Activated CD4-positive, alpha-beta T cell treated with anti-CD3 and anti-CD28 coated beads, Interleukin-2, Interleukin-6, amounts not matched to agents 100 ng/mL and 50 ng/mL, durations not matched to agents 16 hours and 8 hours (primary cell): ENCODE results near the gene RUNDC3A.
A peak's percentile ranks its signal among the peaks of the same experiment; 100 is the strongest.

ENCODE experiments used
- DNase-seq: peaks from one replicate; pipeline ENCODE4 v3.0.0-alpha.2; 2020

The RUNDC3A gene

DNA sequence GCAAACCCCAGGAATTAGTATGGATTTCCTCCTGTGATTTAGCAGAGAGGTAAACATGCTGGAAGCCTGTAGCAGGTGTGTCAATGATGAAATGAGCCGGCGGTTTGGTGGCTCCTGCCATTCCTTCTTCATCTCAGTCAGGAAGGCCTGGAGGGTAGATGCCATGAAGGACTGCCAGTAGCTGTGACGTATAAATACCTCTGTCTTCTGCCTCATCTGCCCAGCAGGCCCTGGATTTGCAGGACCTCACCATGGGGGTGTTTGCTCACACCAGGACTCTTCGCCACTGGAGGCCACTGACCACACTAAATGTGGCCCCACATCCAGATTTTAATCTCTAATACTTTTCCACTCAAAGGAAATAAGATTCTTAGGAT lies 24.4 kb upstream of the RUNDC3A start:
- DNase-seq, result no peak

DNA sequence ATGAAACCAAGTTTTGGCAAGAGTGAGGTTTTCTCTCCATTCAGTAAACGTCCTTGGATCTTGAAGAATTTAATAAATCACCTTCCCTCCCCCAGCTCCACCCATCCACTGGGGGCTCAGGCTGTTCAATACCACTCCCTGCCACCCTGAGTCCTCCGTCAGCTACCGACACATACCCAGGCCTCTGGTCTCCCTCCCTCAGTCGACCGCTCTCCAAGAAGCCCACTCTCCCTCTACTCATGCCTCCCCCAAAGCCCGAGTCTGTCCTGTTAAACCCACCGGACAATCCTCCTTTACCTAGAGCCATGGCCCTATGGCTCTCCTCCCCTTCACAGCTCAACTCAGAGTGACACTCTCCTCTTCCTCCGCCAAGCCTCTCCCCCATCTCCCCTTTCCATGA lies 20.8 kb upstream of the RUNDC3A start:
- no peak for DNase-seq

DNA sequence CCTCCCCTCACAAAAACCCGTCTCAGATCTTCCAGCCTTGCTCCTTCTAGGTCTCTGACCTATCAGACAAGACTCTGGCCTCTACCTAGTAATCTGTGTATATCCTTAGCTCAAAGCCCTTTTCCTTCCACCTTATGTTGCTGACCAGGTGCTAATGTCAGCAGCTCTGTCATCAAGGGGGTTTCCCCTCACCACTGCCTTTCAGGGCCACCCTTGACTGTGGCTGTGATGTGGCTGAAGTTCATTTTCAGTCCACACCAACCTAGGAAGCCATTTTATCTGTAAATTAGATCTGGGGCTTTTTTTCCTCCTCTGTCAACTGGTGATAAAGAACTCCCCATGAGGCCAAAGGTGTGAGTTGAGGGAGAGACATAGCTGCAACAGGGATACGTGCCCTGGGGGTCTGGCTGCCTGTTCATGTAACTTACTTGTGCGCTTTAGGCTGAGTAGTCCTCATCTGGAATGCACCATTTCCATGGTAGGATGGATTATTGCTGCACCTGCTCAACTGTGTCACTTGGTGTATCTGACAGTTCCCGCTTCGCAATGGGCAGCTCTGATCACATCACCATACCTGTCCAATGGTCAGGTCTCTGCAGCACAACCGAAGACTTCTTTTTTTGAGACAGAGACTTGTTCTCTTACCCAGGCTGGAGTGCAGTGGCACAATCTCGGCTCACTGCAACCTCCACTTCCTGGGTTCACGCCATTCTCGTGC lies 14.7 kb upstream of the RUNDC3A start:
- no peak for DNase-seq

DNA sequence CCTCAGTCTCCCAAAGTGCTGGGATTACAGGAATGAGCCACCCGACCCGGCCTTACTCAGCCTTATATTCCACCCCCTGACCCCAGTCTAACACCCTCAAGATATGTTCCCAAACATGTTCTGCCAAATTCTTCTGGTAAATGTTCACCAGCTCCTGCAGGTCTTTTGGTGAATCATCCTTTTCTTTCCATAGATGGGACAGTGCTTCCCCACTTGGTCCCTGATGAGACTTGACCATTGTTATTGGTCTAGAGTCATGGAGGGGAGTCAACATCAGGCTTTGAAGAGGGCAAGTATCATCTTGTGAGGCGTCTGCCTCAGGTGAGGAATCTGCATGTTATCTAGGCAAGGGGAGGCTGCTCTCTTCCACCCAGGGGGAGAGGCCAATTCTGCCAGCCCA lies 10.4 kb upstream of the RUNDC3A start:
- no peak for DNase-seq

DNA sequence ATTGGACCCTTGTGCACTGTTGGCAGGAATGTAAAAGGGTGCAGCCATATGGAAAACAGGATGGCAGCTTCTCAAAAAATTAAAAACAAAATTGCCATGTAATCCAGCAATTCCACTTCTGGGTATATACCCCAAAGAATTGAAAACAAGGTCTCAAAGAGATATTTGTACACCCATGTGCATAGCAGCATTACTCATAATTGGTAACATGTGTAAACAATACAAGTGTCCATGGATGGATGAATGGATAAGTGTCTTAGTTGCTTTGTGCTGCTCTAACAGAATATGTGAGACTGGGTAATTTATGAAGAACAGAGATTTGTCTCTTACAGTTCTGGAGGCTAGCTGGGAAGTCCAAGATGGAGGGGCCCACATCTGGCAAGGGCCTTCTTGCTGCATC lies 3.8 kb upstream of the RUNDC3A start:
- DNase-seq, result no peak

DNA sequence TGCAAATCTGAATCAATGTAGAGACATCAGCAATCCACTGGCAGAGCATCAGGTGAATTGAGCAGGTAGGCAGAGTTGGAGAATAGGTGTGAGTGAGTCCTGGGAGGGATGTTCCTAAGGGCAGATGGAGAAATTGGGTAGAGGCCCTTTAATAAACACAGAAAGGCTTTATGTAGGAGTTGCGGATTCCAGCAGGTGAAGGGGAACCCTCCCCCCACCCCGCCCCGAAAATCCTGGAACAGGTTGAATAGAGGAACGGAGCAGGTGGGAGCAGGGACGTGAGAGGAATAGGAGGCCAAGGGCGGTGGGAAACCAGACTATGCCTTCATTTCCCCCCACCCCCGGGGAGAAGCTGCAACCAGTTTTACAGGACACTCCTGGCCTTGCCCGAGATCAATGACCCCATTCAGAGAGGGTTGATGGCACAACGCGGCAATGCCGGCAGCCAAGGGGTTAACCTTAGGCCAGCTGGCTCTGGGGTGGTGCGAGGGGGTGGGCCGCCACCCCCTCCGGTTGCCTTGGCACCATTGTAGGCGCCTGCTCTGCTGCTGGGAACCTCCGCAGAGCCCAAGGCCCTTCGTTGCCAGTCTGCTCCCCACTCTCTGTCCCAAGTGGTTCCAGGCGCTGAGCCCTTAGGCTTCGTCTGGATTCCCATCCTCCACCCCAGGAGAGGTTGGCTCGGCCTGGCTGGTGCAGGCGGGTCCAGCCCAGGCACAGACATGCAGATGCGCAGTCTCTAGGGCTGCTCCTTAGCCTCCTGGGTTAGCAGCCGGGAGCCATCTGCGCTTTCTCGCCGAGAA lies 814 bp upstream of the RUNDC3A start:
- no peak for DNase-seq

DNA sequence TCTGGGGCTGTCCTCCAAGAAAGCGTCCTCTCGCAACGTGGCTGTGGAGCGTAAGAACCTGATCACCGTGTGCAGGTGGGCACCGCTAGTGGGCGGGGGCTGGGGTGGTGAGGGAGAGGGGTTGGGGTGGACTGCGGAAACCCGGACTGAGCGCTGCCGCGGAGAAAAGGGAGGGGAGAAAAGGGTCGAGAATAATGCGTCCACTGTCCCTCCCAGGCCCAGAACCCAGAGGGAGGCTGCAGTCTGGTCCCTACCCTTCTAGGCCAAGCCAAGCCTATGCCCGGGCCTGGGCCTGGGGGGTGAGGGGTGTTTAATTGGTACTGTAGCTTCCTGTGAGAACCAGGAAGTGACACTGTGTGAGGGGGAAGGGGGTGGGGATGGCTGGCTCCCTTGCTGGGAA lies 464 bp downstream of the RUNDC3A start:
- no peak for DNase-seq

DNA sequence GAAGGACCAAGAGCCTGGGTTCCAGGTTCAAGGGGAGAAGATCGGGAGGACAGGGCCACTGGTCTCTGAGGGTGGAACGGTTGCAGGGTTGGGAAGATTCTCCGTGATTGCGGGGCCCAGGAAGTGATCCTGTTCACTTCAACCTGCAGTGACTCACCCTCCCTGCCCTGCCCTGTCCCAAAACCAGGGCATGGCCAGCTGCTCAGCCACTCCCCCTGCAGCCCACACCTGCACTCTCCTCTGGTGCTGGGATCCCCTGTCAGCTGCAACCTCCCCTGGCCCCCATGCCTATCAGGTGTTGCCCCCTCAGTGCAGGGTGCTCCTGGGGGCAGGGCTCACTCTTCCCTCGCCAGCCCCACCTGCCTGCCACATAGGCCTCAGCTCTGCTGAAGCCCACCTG lies 1.1 kb downstream of the RUNDC3A start:
- no peak for DNase-seq

DNA sequence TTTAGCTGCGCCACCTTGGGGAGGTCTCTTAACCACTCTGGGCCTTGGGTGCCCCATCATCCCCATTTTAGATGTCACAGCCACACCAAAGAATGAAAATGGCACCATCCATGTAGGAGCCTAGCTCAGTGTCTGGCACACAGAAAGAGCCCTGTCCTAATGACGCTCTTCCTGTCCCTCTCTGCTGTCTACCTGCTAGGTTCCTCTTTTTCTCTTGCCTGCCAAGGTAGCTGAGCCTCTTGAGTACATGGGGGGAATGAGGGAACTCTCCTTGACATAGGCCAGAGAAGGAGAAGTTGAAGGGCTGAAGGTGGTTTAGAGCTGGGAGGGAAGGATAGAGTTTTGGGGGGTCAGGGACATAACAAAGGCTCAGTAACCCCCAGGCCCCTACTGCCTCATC lies 1.8 kb downstream of the RUNDC3A start:
- no peak for DNase-seq

DNA sequence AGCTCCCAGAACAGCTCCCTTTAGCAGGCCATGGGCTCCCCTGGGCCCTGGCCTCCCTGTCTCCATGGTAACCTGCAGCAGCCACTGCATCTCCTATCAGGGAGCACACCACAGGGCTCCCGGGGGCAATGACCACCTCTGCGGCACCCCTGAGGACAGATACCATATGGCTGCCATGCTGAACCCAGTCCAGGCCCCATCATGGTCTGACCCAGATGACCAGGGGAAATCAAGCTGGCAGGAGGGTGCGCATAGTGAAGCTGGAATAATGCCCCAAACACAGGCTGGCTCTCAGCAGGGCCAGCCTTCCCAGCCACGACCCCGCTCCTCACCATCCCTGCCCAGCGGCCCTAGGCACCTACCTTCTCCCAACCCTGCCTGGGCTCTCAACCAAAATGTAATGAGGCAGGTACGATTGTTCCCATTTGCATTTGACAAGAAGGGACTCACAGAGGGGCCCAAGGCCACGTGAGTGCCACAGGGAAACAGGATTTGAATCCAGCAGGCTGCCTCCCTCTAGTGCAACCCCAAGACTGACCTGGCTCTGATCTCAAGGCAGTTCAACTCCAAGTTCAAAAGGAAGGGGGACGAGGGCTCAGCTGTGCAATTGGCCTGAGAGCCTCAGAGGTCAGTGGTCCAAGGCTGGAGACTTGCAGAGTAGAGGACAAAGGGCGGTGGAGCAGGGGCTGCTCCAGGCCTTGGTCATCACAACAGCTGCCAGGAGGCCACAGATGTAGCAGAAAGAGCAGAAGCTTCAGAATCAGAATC lies 2.4 kb downstream of the RUNDC3A start:
- DNase-seq, result no peak

DNA sequence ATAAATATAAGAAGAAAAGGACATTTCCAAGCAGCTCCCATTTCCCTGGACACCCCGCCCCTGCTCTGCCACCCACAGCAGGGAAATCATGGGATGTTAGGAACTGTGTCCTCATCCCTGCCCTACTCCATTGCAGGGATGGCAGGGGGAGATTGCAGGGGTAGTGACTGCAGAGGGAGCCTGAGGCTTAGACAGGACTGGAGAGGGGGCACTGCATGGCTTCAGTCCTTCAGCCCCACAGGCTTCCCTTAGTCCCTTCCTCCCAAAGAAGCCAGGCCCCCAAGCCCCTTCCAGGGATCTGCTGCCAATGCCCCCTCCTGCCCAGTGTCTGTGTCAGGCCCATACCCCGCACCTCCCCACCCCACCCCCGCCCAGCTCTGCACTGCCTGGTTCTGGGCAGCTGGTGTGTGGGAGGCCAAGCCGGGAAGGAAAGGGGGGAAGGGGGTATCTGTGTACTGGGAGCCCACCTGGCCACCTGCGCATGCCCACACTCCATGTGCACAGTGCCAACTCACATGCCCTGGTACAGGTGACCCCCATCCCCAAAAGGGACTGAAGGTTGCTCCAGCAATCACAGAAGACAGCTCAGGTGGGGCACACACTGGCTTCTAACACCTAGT lies 3.3 kb downstream of the RUNDC3A start:
- no peak for DNase-seq

DNA sequence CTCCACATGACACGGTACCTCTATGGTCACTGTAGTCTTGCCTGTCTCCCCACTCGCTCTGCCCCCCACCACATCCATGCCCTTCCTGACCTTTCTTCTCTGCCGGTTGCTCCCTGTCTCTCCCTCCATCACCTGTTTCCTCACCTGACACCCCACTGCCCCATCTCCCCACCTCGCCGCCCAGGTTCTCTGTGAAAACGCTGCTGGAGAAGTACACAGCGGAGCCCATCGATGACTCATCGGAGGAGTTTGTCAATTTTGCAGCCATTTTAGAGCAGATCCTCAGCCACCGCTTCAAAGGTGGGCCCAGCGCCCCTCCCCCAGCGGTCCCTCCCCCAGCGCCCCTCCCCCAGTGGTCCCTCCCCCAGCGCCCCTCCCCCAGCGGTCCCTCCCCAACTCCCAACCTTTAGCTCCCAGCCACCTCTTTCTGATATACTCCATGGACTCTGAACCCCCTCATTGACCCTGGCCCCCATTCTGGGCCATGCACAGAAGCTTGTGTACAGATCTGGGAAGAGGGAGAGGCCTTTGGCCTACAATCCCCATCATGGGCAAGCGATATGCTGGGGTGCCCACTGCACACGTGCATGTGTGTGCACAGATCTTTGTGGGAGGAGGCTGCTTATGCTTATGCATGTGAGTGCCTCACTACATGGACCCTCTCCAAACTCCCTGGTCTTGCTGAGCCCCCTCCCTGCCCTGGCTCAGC lies 4.1 kb downstream of the RUNDC3A start:
- no peak for DNase-seq

DNA sequence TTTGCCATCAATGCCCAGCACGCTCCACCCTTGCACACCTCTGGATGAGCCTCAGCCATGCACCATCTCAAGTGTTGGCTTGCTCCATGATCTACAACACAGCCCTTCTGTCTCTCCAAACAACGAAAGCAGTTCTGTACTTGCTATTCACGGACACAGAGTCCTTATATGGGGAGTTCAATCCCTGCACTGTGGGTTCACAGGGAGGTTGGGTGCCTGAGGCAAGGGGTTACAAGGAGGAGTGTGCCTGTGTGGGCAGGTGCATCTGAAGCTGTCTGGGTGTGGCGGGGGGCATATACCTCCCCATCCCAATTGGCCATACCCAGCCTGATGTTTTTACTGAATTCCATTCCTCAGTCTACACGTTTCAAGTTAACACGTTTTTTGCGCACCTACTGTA lies 5.6 kb downstream of the RUNDC3A start:
- no peak for DNase-seq

DNA sequence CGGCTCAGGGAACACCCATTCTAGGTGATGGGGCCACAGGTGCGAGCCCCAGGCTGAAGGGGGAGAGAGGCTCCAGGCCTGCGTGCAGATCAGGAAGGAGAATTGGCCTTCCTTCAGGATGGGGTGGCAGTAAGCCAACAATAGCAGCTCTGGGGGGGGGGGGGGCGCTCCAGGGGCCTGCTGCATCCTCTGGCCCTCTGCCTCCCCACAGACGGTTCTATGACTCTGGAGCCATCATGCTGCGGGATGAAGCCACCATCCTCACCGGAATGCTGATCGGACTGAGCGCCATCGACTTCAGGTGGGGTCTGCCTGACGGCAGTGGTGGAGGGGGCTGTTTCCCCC lies 6.1 kb downstream of the RUNDC3A start:
- no peak for DNase-seq

DNA sequence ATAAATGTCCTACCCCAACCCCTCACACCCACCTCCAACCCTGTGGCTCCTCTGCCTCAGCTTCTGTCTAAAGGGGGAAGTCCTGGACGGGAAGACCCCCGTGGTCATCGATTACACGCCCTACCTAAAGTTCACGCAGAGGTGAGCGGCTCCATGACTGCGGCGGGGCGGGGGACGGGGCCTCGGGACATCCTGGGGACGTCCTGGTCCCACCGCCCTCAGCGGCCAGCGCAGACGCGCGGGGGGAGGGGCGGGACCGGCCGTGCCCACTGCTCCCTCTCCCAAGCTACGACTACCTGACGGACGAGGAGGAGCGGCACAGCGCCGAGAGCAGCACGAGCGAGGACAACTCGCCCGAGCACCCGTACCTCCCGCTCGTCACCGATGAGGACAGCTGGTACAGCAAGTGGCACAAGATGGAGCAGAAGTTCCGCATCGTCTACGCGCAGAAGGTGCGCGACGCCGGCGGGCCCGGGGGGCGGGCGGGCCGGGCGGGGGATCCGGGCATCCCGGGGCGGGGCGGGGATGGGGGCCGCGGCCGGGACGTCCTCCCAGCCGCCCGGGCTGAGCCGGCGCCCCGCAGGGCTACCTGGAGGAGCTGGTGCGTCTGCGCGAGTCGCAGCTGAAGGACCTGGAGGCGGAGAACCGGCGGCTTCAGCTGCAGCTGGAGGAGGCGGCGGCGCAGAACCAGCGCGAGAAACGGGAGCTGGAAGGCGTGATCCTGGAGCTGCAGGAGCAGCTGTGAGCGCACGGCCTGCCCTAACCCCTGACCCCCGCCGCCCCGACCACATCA lies 6.7 kb downstream of the RUNDC3A start:
- DNase-seq, result peak; percentile 55

DNA sequence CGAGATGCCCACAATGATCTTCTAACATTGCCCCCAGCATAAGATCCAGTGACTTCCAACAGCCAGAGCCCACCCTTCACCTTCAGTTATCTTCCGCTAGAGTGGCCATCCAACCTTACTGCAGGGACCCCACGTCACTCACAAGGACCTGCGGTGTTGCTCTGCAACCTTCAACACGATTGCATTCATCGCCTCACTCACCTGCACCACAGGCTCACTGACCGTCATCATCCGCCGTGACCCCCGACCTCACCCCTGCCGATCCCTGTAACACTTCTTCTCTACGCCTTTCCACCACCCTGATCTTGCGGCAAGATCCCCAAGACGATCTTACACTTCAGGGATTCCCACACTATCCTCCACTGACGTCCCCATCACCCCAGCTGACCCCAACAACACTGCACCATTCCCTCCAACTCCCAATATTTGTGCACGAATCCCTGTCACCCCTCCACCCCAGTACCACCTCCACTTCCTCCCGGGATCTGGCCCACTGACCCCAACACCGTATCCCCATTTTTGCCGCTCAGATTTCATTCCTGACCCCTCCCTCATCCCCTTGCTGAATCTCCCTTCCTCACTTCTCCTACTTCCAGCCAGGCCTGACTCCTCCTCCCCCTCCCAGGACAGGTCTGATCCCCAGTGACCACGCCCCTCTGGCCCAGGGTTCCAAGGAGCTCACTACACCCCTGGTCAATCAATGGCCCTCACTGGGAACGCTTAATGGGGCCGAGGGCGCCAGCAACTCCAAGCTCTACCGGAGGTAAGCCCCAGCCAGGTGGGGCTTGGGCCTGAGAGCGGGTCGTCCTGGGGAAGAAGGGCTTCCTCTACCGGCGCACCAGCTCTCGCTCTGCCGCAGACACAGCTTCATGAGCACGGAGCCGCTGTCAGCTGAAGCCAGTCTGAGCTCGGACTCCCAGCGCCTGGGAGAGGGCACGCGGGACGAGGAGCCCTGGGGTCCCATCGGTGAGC lies 7.6 kb downstream of the RUNDC3A start:
- no peak for DNase-seq

DNA sequence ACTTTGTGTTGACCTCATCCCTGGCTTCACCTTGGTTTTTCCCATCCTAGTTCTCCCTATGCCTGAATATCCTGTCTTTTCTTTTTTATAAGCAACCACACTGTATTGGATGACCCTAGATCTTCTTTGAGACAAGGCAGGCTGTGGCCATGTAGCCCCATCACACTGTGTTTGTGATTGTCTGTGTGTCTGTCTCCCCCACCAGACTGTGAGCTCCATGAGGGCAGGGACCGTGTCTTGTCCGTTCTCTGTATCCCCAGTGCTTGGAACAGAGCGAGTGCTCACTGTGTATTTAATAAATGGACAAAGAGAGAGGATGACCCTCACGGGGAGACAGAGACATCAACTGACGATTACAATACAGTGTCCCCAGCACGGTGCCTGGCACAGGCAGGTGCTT lies 9.1 kb downstream of the RUNDC3A start:
- DNase-seq, result no peak

DNA sequence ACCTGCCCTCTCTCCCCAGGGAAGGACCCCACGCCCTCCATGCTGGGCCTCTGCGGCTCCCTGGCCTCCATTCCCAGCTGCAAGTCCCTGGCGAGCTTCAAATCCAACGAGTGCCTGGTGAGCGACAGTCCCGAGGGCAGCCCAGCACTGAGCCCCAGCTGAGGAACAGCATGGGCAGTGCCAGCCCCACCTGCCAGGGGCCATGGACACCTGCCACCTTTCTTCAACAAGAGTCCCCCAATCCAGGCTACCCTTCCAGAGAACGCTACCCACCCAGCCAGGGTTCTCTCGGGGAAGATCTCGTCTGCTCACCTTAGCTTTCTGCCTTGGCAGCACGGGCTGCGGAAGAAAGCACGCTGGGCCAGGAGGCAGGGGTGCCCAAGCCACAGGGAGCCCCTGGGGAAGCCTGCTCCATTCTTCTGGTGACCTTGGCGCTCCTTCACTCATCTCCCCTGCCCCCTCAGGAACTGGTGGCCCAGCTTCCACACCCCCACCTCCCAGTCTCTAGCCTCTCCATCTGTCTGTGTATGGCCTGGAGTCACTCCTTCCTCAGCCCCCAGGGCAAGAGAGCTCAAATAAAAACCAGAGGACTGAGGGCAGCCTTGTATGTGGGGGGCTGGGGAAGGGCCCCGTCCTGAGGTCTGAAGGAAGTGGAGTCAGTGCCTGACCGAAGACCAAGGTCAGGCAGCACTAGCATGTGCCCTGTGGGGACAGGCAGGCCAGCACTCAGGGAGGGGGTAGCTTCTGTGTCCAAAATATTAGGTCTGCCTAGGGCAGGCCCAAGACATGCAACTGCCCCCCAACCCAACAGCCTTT lies 9.9 kb downstream of the RUNDC3A start:
- no peak for DNase-seq

DNA sequence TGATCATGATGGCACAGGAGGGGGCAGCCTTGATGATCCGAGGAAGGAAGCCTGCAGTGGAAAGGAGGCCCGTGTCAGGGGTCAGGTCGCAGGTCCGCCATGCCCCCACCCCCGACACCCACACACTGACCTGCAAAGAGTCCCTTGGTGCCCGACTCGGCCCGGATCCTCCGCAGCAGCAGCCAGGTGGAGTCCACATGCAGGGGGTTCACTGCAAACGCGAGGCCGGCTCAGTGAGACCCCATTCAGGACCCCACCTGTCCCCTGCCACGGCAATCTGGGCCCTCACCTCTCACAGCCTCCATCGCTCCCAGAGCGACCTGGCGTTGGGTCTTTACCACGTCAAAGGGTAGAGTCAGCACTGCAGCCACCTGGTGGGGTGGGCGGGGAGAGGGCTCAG lies 11.7 kb downstream of the RUNDC3A start:
- no peak for DNase-seq
